Measurements from ENCODE around the gene XRCC5.

GRCh38 chr2:216224388-216224787 lies 115.2 kb downstream of the XRCC5 start:
- TF ChIP-seq POLR2A (IDR thresholded peaks at IDR 0.05; ENCODE audit: control extremely low read depth in 1 of 2, low read depth in 2 of 2, low read length in 2 of 2) (no peak), RAD21 (IDR thresholded peaks at IDR 0.05 in 1 of 2, conservative IDR thresholded peaks at IDR 0.05 in 1 of 2; ENCODE audit: low read depth in 2 of 2, low read length in 2 of 2) (no peak), CTCF (IDR thresholded peaks at IDR 0.05; ENCODE audit: control extremely low read depth in 1 of 3, insufficient read depth in 1 of 3, low read depth in 1 of 3, low read length in 3 of 3) (no peak), CBX5 (IDR thresholded peaks at IDR 0.05; ENCODE audit: low read depth, low read length) (no peak), EZH2 (IDR thresholded peaks at IDR 0.05; ENCODE audit: low read depth, low read length, severe bottlenecking) (no peak), MAX (IDR thresholded peaks at IDR 0.05) (no peak), SUZ12 (IDR thresholded peaks at IDR 0.05; ENCODE audit: low read length) (no peak), CBX8 (IDR thresholded peaks at IDR 0.05; ENCODE audit: borderline replicate concordance, low read depth, low read length) (no peak), POLR2AphosphoS5 (IDR thresholded peaks at IDR 0.05; ENCODE audit: low read depth, low read length) (no peak), EP300 (IDR thresholded peaks at IDR 0.05; ENCODE audit: borderline replicate concordance in 1 of 2, low read depth in 2 of 2, low read length in 2 of 2) (no peak), ASH2L (IDR thresholded peaks at IDR 0.05; ENCODE audit: low read length) (no peak), KDM1A (IDR thresholded peaks at IDR 0.05; ENCODE audit: borderline replicate concordance, low read length) (no peak), GTF2F1 (IDR thresholded peaks at IDR 0.05; ENCODE audit: borderline replicate concordance, low read depth, low read length) (no peak)

Measured in H1 (cell line).